HepG2 (cell line): ENCODE data around the gene NECAP2. TPM values are rescaled to one million over a fixed set of nuclear protein-coding genes. Genes with fewer than 3 reads are reported as not detected.

Experiments
- ATAC-seq: fragments of 200-7000 bp; cut with Tn5 transposase; 3 replicates; pipeline ENCODE4 v1.9.1; 2020; ENCODE audit warnings: mild to moderate bottlenecking, moderate library complexity
- BruUV-seq: library from RNA; stranded (reverse); fragments of 400-500 nt; replicated peaks from 2 replicates; lab custom pipeline; 2021; lab: Mats Ljungman, UMichigan
- CTCF ChIA-PET: fragments of 300-600 bp; formaldehyde crosslinking; extraction: SDS; loops from one replicate; lab custom pipeline; 2021; ENCODE audit warnings: low total read pairs, inconsistent platforms, low intra/inter-chr PET ratio; lab: Yijun Ruan, JAX
- POLR2A ChIA-PET: fragments of 350-600 bp; sonication (Branson Sonifier 250); formaldehyde crosslinking; loops from one replicate; lab custom pipeline; 2020; ENCODE audit warnings: antibody characterized with exemption, inconsistent platforms; lab: Yijun Ruan, JAX
- DNase-seq: peaks from one replicate; pipeline ENCODE4 v3.0.0-alpha.2; 2015; ENCODE audit warnings: low spot score
- FAIRE-seq: peaks from 3 replicates; lab custom pipeline; 2011; peaks lifted over from hg19 to GRCh38; lab: Jason Lieb, UNC
- H2AFZ ChIP-seq: one replicate; pipeline ENCODE4 v1.6.1; 2011; ENCODE audit warnings: low read length, inconsistent platforms
- H3K27ac ChIP-seq: fragments of 300-600 bp; 3 replicates; pipeline ENCODE4 v1.8.0; 2011; ENCODE audit warnings: mixed run types, mild to moderate bottlenecking, mixed read lengths, low read length, inconsistent platforms; ENCODE audit not compliant: insufficient read depth; ENCODE audit errors: extremely low read length
- H3K27me3 ChIP-seq, 2 experiments: fragments of 200-600 bp in 1 of 2; 2 replicates in 1 of 2; 3 replicates in 1 of 2; pipeline versions ENCODE4 v1.6.0 to v1.8.0; 2011; ENCODE audit warnings: low read length in 2 of 2, mild to moderate bottlenecking in 2 of 2, moderate library complexity in 2 of 2, inconsistent platforms in 1 of 2; ENCODE audit not compliant: insufficient read depth in 2 of 2, control insufficient read depth in 1 of 2
- H3K36me3 ChIP-seq, 2 experiments: fragments of 200-600 bp in 1 of 2; replicated peaks in 1 of 2; 2 replicates in 1 of 2; 3 replicates in 1 of 2; pipeline versions ENCODE4 v1.5.1 to v1.8.0; 2011; ENCODE audit warnings: low read length in 2 of 2, inconsistent platforms in 1 of 2; ENCODE audit not compliant: insufficient read depth in 2 of 2, control insufficient read depth in 1 of 2
- H3K4me1 ChIP-seq: 2 replicates; pipeline ENCODE4 v1.5.1; 2012; ENCODE audit warnings: low read length, inconsistent platforms; ENCODE audit not compliant: insufficient read depth
- H3K4me2 ChIP-seq: 2 replicates; pipeline ENCODE4 v1.6.0; 2011; ENCODE audit warnings: low read depth, low read length, inconsistent platforms
- H3K4me3 ChIP-seq, 3 experiments: fragments of 200-600 bp in 1 of 3; sonication (generic), shearing (Covaris generic) in 1 of 3; replicated peaks in 1 of 3; 2 replicates each; pipeline ENCODE4 v1.5.1; 2011 to 2016; ENCODE audit warnings: low read length in 3 of 3, inconsistent platforms in 2 of 3, low read depth in 2 of 3, mild to moderate bottlenecking in 2 of 3, control low read depth in 1 of 3, mixed read lengths in 1 of 3; ENCODE audit not compliant: insufficient read depth in 1 of 3
- H3K79me2 ChIP-seq: one replicate; pipeline ENCODE4 v1.6.1; 2011; ENCODE audit warnings: low read length, inconsistent platforms; ENCODE audit not compliant: insufficient read depth
- H3K9ac ChIP-seq: 2 replicates; pipeline ENCODE4 v1.6.0; 2011; ENCODE audit warnings: mild to moderate bottlenecking, low read depth, low read length, inconsistent platforms; ENCODE audit not compliant: insufficient read depth
- H3K9me3 ChIP-seq: 2 replicates; pipeline ENCODE4 v1.5.1; 2012; ENCODE audit warnings: mild to moderate bottlenecking, low read length
- H4K20me1 ChIP-seq: 2 replicates; pipeline ENCODE4 v1.6.0; 2011; ENCODE audit warnings: inconsistent platforms, mild to moderate bottlenecking, low read length, moderate library complexity; ENCODE audit not compliant: insufficient read depth
- ARHGAP35 ChIP-seq: sonication (generic); formaldehyde crosslinking; IDR thresholded peaks from 2 replicates; pipeline ENCODE4 v1.9.0; 2022; ENCODE audit warnings: mild to moderate bottlenecking, inconsistent platforms, moderate library complexity, missing genetic modification reagents, borderline replicate concordance
- ATAD3A ChIP-seq: sonication (generic); formaldehyde crosslinking; IDR thresholded peaks from 2 replicates; pipeline ENCODE4 v1.4.0; 2020; ENCODE audit warnings: missing genetic modification reagents
- CREM ChIP-seq, 2 experiments: sonication (generic) in 1 of 2; formaldehyde crosslinking in 1 of 2; IDR thresholded peaks; 2 replicates each; pipeline versions ENCODE4 v1.4.0 to v1.6.1; 2016 to 2020; ENCODE audit warnings: antibody characterized with exemption in 1 of 2, mild to moderate bottlenecking in 1 of 2, missing genetic modification reagents in 1 of 2
- GTF2F1 ChIP-seq: fragments of 150-350 bp; IDR thresholded peaks from 2 replicates; pipeline ENCODE4 v1.6.1; 2014; ENCODE audit warnings: low read length
- HMG20B ChIP-seq: conservative IDR thresholded peaks from 2 replicates; pipeline ENCODE4 v1.6.1; 2016; ENCODE audit warnings: missing genetic modification reagents, missing compliant biosample characterization
- HNRNPK ChIP-seq: fragments of 200-400 bp; formaldehyde crosslinking; IDR thresholded peaks from 2 replicates; pipeline ENCODE4 v1.6.1; 2018; ENCODE audit warnings: low read length, low read depth, moderate library complexity, mild to moderate bottlenecking; ENCODE audit not compliant: poor library complexity, severe bottlenecking
- HNRNPL ChIP-seq: fragments of 200-400 bp; formaldehyde crosslinking; IDR thresholded peaks from 2 replicates; pipeline ENCODE4 v1.6.1; 2017; ENCODE audit warnings: mild to moderate bottlenecking, low read depth, low read length
- KDM5B ChIP-seq: sonication (generic); formaldehyde crosslinking; IDR thresholded peaks from 2 replicates; pipeline ENCODE4 v1.4.0; 2020; ENCODE audit warnings: missing genetic modification reagents, mild to moderate bottlenecking, borderline replicate concordance
- NPAS2 ChIP-seq: sonication (generic); formaldehyde crosslinking; IDR thresholded peaks from 2 replicates; pipeline ENCODE4 v1.8.0; 2022; ENCODE audit warnings: mild to moderate bottlenecking, missing genetic modification reagents, borderline replicate concordance
- SAFB2 ChIP-seq: sonication (generic); formaldehyde crosslinking; IDR thresholded peaks from 2 replicates; pipeline ENCODE4 v1.5.1; 2020; ENCODE audit warnings: missing genetic modification reagents, low read depth, mild to moderate bottlenecking, borderline replicate concordance
- SP4 ChIP-seq: sonication (generic); formaldehyde crosslinking; IDR thresholded peaks from 2 replicates; pipeline ENCODE4 v1.8.1; 2023; ENCODE audit warnings: mild to moderate bottlenecking, missing genetic modification reagents
- SUZ12 ChIP-seq: fragments of 150-350 bp; IDR thresholded peaks from 2 replicates; pipeline ENCODE4 v1.6.1; 2014; ENCODE audit warnings: low read depth, low read length
- TCF12 ChIP-seq, 2 experiments: fragments of 450-650 bp in 1 of 2; sonication (generic) in 1 of 2; formaldehyde crosslinking in 1 of 2; IDR thresholded peaks; 2 replicates each; pipeline versions ENCODE4 v1.6.1 to v1.8.0; 2017 to 2022; ENCODE audit warnings: antibody characterized with exemption in 1 of 2, mild to moderate bottlenecking in 1 of 2, missing genetic modification reagents in 1 of 2, moderate library complexity in 1 of 2
- ZBTB1 ChIP-seq: sonication (generic); formaldehyde crosslinking; IDR thresholded peaks from 2 replicates; pipeline ENCODE4 v1.4.0; 2020; ENCODE audit warnings: missing genetic modification reagents, borderline replicate concordance
- ZMAT3 ChIP-seq: sonication (generic); formaldehyde crosslinking; conservative IDR thresholded peaks from 2 replicates; pipeline ENCODE4 v1.7.0; 2021; ENCODE audit warnings: missing genetic modification reagents
- ZNF143 ChIP-seq: sonication (generic); formaldehyde crosslinking; IDR thresholded peaks from 2 replicates; pipeline ENCODE4 v1.4.0; 2020; ENCODE audit warnings: missing genetic modification reagents
- ZNF546 ChIP-seq: sonication (generic); formaldehyde crosslinking; conservative IDR thresholded peaks from 2 replicates; pipeline ENCODE4 v1.8.1; 2023; ENCODE audit warnings: mild to moderate bottlenecking, missing genetic modification reagents
- ZNF672 ChIP-seq: sonication (generic); formaldehyde crosslinking; IDR thresholded peaks from 2 replicates; pipeline ENCODE4 v1.8.1; 2022; ENCODE audit warnings: missing genetic modification reagents
- ZNF737 ChIP-seq: sonication (generic); formaldehyde crosslinking; IDR thresholded peaks from 2 replicates; pipeline ENCODE4 v1.5.0; 2020; ENCODE audit warnings: missing genetic modification reagents, mild to moderate bottlenecking, borderline replicate concordance
- ZNF768 ChIP-seq: sonication (generic); formaldehyde crosslinking; IDR thresholded peaks from 2 replicates; pipeline ENCODE4 v1.4.0; 2020; ENCODE audit warnings: missing genetic modification reagents
- ZNF790 ChIP-seq: sonication (generic); formaldehyde crosslinking; IDR thresholded peaks from 2 replicates; pipeline ENCODE4 v1.8.0; 2022; ENCODE audit warnings: missing genetic modification reagents, mild to moderate bottlenecking, borderline replicate concordance
- ZNF878 ChIP-seq: sonication (generic); formaldehyde crosslinking; IDR thresholded peaks from 2 replicates; pipeline ENCODE4 v1.8.1; 2023; ENCODE audit warnings: mild to moderate bottlenecking, missing genetic modification reagents, moderate library complexity
- WGBS: methylation state at CpG from one replicate; pipeline ENCODE4 v1.1.6; 2017; ENCODE audit warnings: low lambda C conversion rate; 5-methylcytosine and 5-hydroxymethylcytosine counted together
- in situ Hi-C: cut with HindIII; loops from 2 replicates; pipeline ENCODE4 v1.10.0; 2017; ENCODE audit warnings: low pct_unique_long_range_greater_than_20kb; ENCODE audit not compliant: extremely low pct_ligation_motif_present
- intact Hi-C: fragments of 100-400 bp; cut with micrococcal nuclease; formaldehyde crosslinking; loops from one replicate; pipeline ENCODE4 v1.10.0; 2022; ENCODE audit not compliant: unreplicated experiment
- polyA plus RNA-seq, 8 experiments: library from polyadenylated mRNA; depleted of rRNA in 3 of 8; stranded (reverse) in 7 of 8; unstranded in 1 of 8; fragments of >200 nt; fragmentation: Illumina TruSeq in 4 of 8; extraction: Trizol in 4 of 8; gene quantifications; 2 replicates each; pipeline versions ENCODE4 v1.2.1 to v1.2.3, GENCODE V29; 2011 to 2016; ENCODE audit warnings: low read depth in 4 of 8, missing spikeins in 1 of 8, mixed read lengths in 1 of 8; ENCODE audit not compliant: insufficient read depth in 1 of 8
- total RNA-seq, 5 experiments: library from RNA; depleted of rRNA; stranded (reverse); fragments of >200 nt; fragmentation: Illumina TruSeq; extraction: Trizol; gene quantifications; 2 replicates each; pipeline ENCODE4 v1.2.3, GENCODE V29; 2016; ENCODE audit warnings: low read depth in 1 of 5

Gene NECAP2
- total and polyA plus RNA-seq, 2 of the 13 experiments (the other 11 are each of a cell fraction or from before 2014, with no cell fraction given) = 38.5 to 52.3 TPM

- in situ Hi-C loops = no loop called here
- Histone ChIP-seq H3K4me2 (no peak overlapping the region), H3K9ac (no peak overlapping the region), H3K4me1 (no peaks in the 10 kb centered on the region), H4K20me1 (no peaks in the 10 kb centered on the region), H3K79me2 (no peaks in the 10 kb centered on the region), H2AFZ (no peak overlapping the region), H3K27ac (no peak overlapping the region), H3K9me3 (no peaks in the 10 kb centered on the region), H3K36me3 (no peaks in the 10 kb centered on the region), H3K4me3 (no peak overlapping the region), H3K27me3 (no peaks in the 10 kb centered on the region)
- intact Hi-C loops = no loop called here
- CTCF ChIA-PET = no interaction called here
- TF ChIP-seq ZNF768 (CRISPR knock-in tag) (no peak), ZBTB1 (no peak), ZNF546 (CRISPR knock-in tag) (no peak), ZNF143 (CRISPR knock-in tag) (no peak), ZNF878 (no peak)
- 70% methylated on average over 3 of the region's 3 CpGs for whole genome bisulfite sequencing
- ATAC-seq = no peak
- BruUV-seq = no TSS peak
- DNase-seq = no peak
- FAIRE-seq = no peak
- POLR2A ChIA-PET = no interaction called here
Measured at GRCh38 chr1:16468558-16468957, 28.0 kb downstream of the NECAP2 start.

- no peak for FAIRE-seq
- TF ChIP-seq TCF12 (IDR thresholded peaks at IDR 0.05) (no peak), TCF12 (CRISPR knock-in tag; IDR thresholded peaks at IDR 0.05) (no peak), NPAS2 (no peak), ARHGAP35 (CRISPR knock-in tag) (no peak), HNRNPL (no peak), ZMAT3 (CRISPR knock-in tag) (no peak), ATAD3A (CRISPR knock-in tag) (no peak), ZNF737 (no peak), SUZ12 (no peak), SP4 (CRISPR knock-in tag) (no peak), GTF2F1 (no peak), ZNF790 (CRISPR knock-in tag) (no peak), SAFB2 (CRISPR knock-in tag) (no peak), HMG20B (CRISPR knock-in tag) (no peak), HNRNPK (no peak), KDM5B (no peak), CREM (IDR thresholded peaks at IDR 0.05) (no peak), CREM (CRISPR knock-in tag; IDR thresholded peaks at IDR 0.05) (no peak), ZNF672 (no peak)
Measured at GRCh38 chr1:16474166-16474800, 33.8 kb downstream of the NECAP2 start.

More at GRCh38 chr1:16474166-16474800, 33.8 kb downstream of the NECAP2 start:
- BruUV-seq = no TSS peak
- H3K4me1 ChIP-seq = no peaks in the 10 kb centered on the region
- CTCF ChIA-PET = no interaction called here
- no peak overlapping the region for H3K27ac ChIP-seq
- no peak overlapping the region for H2AFZ ChIP-seq
- no peaks in the 10 kb centered on the region for H4K20me1 ChIP-seq
- no peaks in the 10 kb centered on the region for H3K27me3 ChIP-seq
- in situ Hi-C loops = no loop called here
- H3K79me2 ChIP-seq = no peaks in the 10 kb centered on the region
- DNase-seq (no peak), ATAC-seq (no peak)
- H3K36me3 ChIP-seq = peaks cover 0 to 3% of the 10 kb centered on the region in 2 experiments; a peak in 2 of 5 replicates
- no peak overlapping the region for H3K4me2 ChIP-seq
- 98% methylated on average over 26 of the region's 28 CpGs for WGBS
- POLR2A ChIA-PET = no interaction called here
- no peak overlapping the region for H3K9ac ChIP-seq
- H3K9me3 ChIP-seq = no peaks in the 10 kb centered on the region
- intact Hi-C loops = no loop called here
- no peak overlapping the region for H3K4me3 ChIP-seq
